HepG2 (cell line): Measurements from ENCODE around the gene ATP9A. TPM values are rescaled to one million over a fixed set of nuclear protein-coding genes. Genes with fewer than 3 reads are reported as not detected.

Experiments
- ATAC-seq: fragments of 200-7000 bp; cut with Tn5 transposase; 3 replicates; pipeline ENCODE4 v1.9.1; 2020; ENCODE audit warnings: mild to moderate bottlenecking, moderate library complexity
- BruUV-seq: library from RNA; stranded (reverse); fragments of 400-500 nt; replicated peaks from 2 replicates; lab custom pipeline; 2021; lab: Mats Ljungman, UMichigan
- CTCF ChIA-PET: fragments of 300-600 bp; formaldehyde crosslinking; extraction: SDS; loops from one replicate; lab custom pipeline; 2021; ENCODE audit warnings: low total read pairs, inconsistent platforms, low intra/inter-chr PET ratio; lab: Yijun Ruan, JAX
- POLR2A ChIA-PET: fragments of 350-600 bp; sonication (Branson Sonifier 250); formaldehyde crosslinking; loops from one replicate; lab custom pipeline; 2020; ENCODE audit warnings: antibody characterized with exemption, inconsistent platforms; lab: Yijun Ruan, JAX
- DNase-seq: peaks from one replicate; pipeline ENCODE4 v3.0.0-alpha.2; 2015; ENCODE audit warnings: low spot score
- FAIRE-seq: peaks from 3 replicates; lab custom pipeline; 2011; peaks lifted over from hg19 to GRCh38; lab: Jason Lieb, UNC
- H2AFZ ChIP-seq: one replicate; pipeline ENCODE4 v1.6.1; 2011; ENCODE audit warnings: low read length, inconsistent platforms
- H3K27ac ChIP-seq: fragments of 300-600 bp; 3 replicates; pipeline ENCODE4 v1.8.0; 2011; ENCODE audit warnings: mixed run types, mild to moderate bottlenecking, mixed read lengths, low read length, inconsistent platforms; ENCODE audit not compliant: insufficient read depth; ENCODE audit errors: extremely low read length
- H3K27me3 ChIP-seq, 2 experiments: fragments of 200-600 bp in 1 of 2; 2 replicates in 1 of 2; 3 replicates in 1 of 2; pipeline versions ENCODE4 v1.6.0 to v1.8.0; 2011; ENCODE audit warnings: low read length in 2 of 2, mild to moderate bottlenecking in 2 of 2, moderate library complexity in 2 of 2, inconsistent platforms in 1 of 2; ENCODE audit not compliant: insufficient read depth in 2 of 2, control insufficient read depth in 1 of 2
- H3K36me3 ChIP-seq, 2 experiments: fragments of 200-600 bp in 1 of 2; replicated peaks in 1 of 2; 2 replicates in 1 of 2; 3 replicates in 1 of 2; pipeline versions ENCODE4 v1.5.1 to v1.8.0; 2011; ENCODE audit warnings: low read length in 2 of 2, inconsistent platforms in 1 of 2; ENCODE audit not compliant: insufficient read depth in 2 of 2, control insufficient read depth in 1 of 2
- H3K4me1 ChIP-seq: 2 replicates; pipeline ENCODE4 v1.5.1; 2012; ENCODE audit warnings: low read length, inconsistent platforms; ENCODE audit not compliant: insufficient read depth
- H3K4me2 ChIP-seq: 2 replicates; pipeline ENCODE4 v1.6.0; 2011; ENCODE audit warnings: low read depth, low read length, inconsistent platforms
- H3K4me3 ChIP-seq, 3 experiments: fragments of 200-600 bp in 1 of 3; sonication (generic), shearing (Covaris generic) in 1 of 3; replicated peaks in 1 of 3; 2 replicates each; pipeline ENCODE4 v1.5.1; 2011 to 2016; ENCODE audit warnings: low read length in 3 of 3, inconsistent platforms in 2 of 3, low read depth in 2 of 3, mild to moderate bottlenecking in 2 of 3, control low read depth in 1 of 3, mixed read lengths in 1 of 3; ENCODE audit not compliant: insufficient read depth in 1 of 3
- H3K79me2 ChIP-seq: one replicate; pipeline ENCODE4 v1.6.1; 2011; ENCODE audit warnings: low read length, inconsistent platforms; ENCODE audit not compliant: insufficient read depth
- H3K9ac ChIP-seq: 2 replicates; pipeline ENCODE4 v1.6.0; 2011; ENCODE audit warnings: mild to moderate bottlenecking, low read depth, low read length, inconsistent platforms; ENCODE audit not compliant: insufficient read depth
- H3K9me3 ChIP-seq: 2 replicates; pipeline ENCODE4 v1.5.1; 2012; ENCODE audit warnings: mild to moderate bottlenecking, low read length
- H4K20me1 ChIP-seq: 2 replicates; pipeline ENCODE4 v1.6.0; 2011; ENCODE audit warnings: inconsistent platforms, mild to moderate bottlenecking, low read length, moderate library complexity; ENCODE audit not compliant: insufficient read depth
- ATF6 ChIP-seq: sonication (generic); formaldehyde crosslinking; conservative IDR thresholded peaks from 2 replicates; pipeline ENCODE4 v1.4.0; 2020; ENCODE audit warnings: missing genetic modification reagents
- BHLHE40 ChIP-seq: IDR thresholded peaks from 2 replicates; pipeline ENCODE4 v1.6.1; 2011; ENCODE audit warnings: low read length, improper control_type of control experiment
- CSRNP1 ChIP-seq: sonication (generic); formaldehyde crosslinking; IDR thresholded peaks from 2 replicates; pipeline ENCODE4 v1.8.1; 2023; ENCODE audit warnings: mild to moderate bottlenecking, missing genetic modification reagents
- HIC2 ChIP-seq: sonication (generic); formaldehyde crosslinking; IDR thresholded peaks from 2 replicates; pipeline ENCODE4 v1.9.0; 2022; ENCODE audit warnings: low read depth, missing genetic modification reagents
- KAT8 ChIP-seq: IDR thresholded peaks from 2 replicates; pipeline ENCODE4 v1.6.1; 2016; ENCODE audit warnings: missing genetic modification reagents, missing compliant biosample characterization
- RNF219 ChIP-seq: sonication (generic); formaldehyde crosslinking; IDR thresholded peaks from 2 replicates; pipeline ENCODE4 v1.5.0; 2020; ENCODE audit warnings: mild to moderate bottlenecking, missing genetic modification reagents
- ZBTB25 ChIP-seq: IDR thresholded peaks from 2 replicates; pipeline ENCODE4 v1.6.1; 2018; ENCODE audit warnings: missing genetic modification reagents
- ZNF124 ChIP-seq: sonication (generic); formaldehyde crosslinking; IDR thresholded peaks from 2 replicates; pipeline ENCODE4 v1.4.0; 2020; ENCODE audit warnings: missing genetic modification reagents
- ZNF343 ChIP-seq: sonication (generic); formaldehyde crosslinking; IDR thresholded peaks from 2 replicates; pipeline ENCODE4 v1.4.0; 2020; ENCODE audit warnings: mild to moderate bottlenecking, missing genetic modification reagents
- ZNF503 ChIP-seq: sonication (generic); formaldehyde crosslinking; IDR thresholded peaks from 2 replicates; pipeline ENCODE4 v1.4.0; 2020; ENCODE audit warnings: missing genetic modification reagents
- ZSCAN5A ChIP-seq: sonication (generic); formaldehyde crosslinking; IDR thresholded peaks from 2 replicates; pipeline ENCODE4 v1.8.0; 2022; ENCODE audit warnings: mild to moderate bottlenecking, missing genetic modification reagents, borderline replicate concordance
- WGBS: methylation state at CpG from one replicate; pipeline ENCODE4 v1.1.6; 2017; ENCODE audit warnings: low lambda C conversion rate; 5-methylcytosine and 5-hydroxymethylcytosine counted together
- in situ Hi-C: cut with HindIII; loops from 2 replicates; pipeline ENCODE4 v1.10.0; 2017; ENCODE audit warnings: low pct_unique_long_range_greater_than_20kb; ENCODE audit not compliant: extremely low pct_ligation_motif_present
- intact Hi-C: fragments of 100-400 bp; cut with micrococcal nuclease; formaldehyde crosslinking; loops from one replicate; pipeline ENCODE4 v1.10.0; 2022; ENCODE audit not compliant: unreplicated experiment
- polyA plus RNA-seq, 8 experiments: library from polyadenylated mRNA; depleted of rRNA in 3 of 8; stranded (reverse) in 7 of 8; unstranded in 1 of 8; fragments of >200 nt; fragmentation: Illumina TruSeq in 4 of 8; extraction: Trizol in 4 of 8; gene quantifications; 2 replicates each; pipeline versions ENCODE4 v1.2.1 to v1.2.3, GENCODE V29; 2011 to 2016; ENCODE audit warnings: low read depth in 4 of 8, missing spikeins in 1 of 8, mixed read lengths in 1 of 8; ENCODE audit not compliant: insufficient read depth in 1 of 8
- total RNA-seq, 5 experiments: library from RNA; depleted of rRNA; stranded (reverse); fragments of >200 nt; fragmentation: Illumina TruSeq; extraction: Trizol; gene quantifications; 2 replicates each; pipeline ENCODE4 v1.2.3, GENCODE V29; 2016; ENCODE audit warnings: low read depth in 1 of 5

The ATP9A gene
- total and polyA plus RNA-seq, 2 of the 13 experiments (the other 11 are each of a cell fraction or from before 2014, with no cell fraction given): 11.8 to 18.5 TPM

GRCh38 chr20:51633430-51633829 lies 134.8 kb downstream of the ATP9A start:
- intact Hi-C loops: no loop called here
- Histone ChIP-seq H3K4me1 (peaks cover 24% of the 10 kb centered on the region), H2AFZ (no peak overlapping the region), H3K27me3 (no peaks in the 10 kb centered on the region), H3K4me3 (no peak overlapping the region), H3K27ac (no peak overlapping the region), H3K9ac (no peak overlapping the region), H3K4me2 (no peak overlapping the region), H4K20me1 (no peaks in the 10 kb centered on the region), H3K36me3 (peaks cover 6% of the 10 kb centered on the region in 2 experiments; a peak in 3 of 5 replicates), H3K79me2 (no peaks in the 10 kb centered on the region), H3K9me3 (no peaks in the 10 kb centered on the region)
- ATAC-seq (no peak), DNase-seq (no peak), FAIRE-seq (no peak)
- WGBS: 94% methylated on average over 3 of the region's 3 CpGs
- in situ Hi-C loops: no loop called here
- POLR2A ChIA-PET: no interaction called here
- BruUV-seq: no TSS peak
- CTCF ChIA-PET: no interaction called here
- TF ChIP-seq RNF219 (CRISPR knock-in tag) (no peak), ZBTB25 (CRISPR knock-in tag) (no peak), HIC2 (CRISPR knock-in tag) (no peak), BHLHE40 (no peak), CSRNP1 (CRISPR knock-in tag) (no peak), ZNF124 (CRISPR knock-in tag) (no peak), ZSCAN5A (CRISPR knock-in tag) (no peak), ZNF503 (no peak), ATF6 (CRISPR knock-in tag) (no peak), KAT8 (CRISPR knock-in tag) (no peak), ZNF343 (no peak)
